Fibroblast of mammary gland (primary cell): ENCODE data around the gene TKFC.

ENCODE experiments used
- DNase-seq: peaks from one replicate; pipeline ENCODE4 v3.0.0-alpha.2; 2010; ENCODE audit warnings: low read depth
- H3K4me3 ChIP-seq: 2 replicates; pipeline ENCODE4 v1.5.1; 2011; ENCODE audit warnings: low read depth, mild to moderate bottlenecking, low read length, moderate library complexity; ENCODE audit not compliant: control insufficient read depth
- CTCF ChIP-seq: conservative IDR thresholded peaks from 2 replicates; pipeline ENCODE4 v1.5.1; 2011; ENCODE audit warnings: low read depth, low read length, inconsistent platforms; ENCODE audit not compliant: control insufficient read depth, insufficient read depth

The TKFC gene

GRCh38 chr11:61384271-61385242, 51.5 kb downstream of the TKFC start:
- TF ChIP-seq CTCF: peak; percentile 67
- H3K4me3 ChIP-seq: no peak overlapping the region
- peak; percentile 62 for DNase-seq

GRCh38 chr11:61390161-61390560, 57.1 kb downstream of the TKFC start:
- H3K4me3 ChIP-seq: no peak overlapping the region
- no peak for DNase-seq
- no peak for TF ChIP-seq CTCF

- DNase-seq: peak; percentile 21
- peak; percentile 23 for TF ChIP-seq CTCF
- peak overlapping the region; percentile 86 for H3K4me3 ChIP-seq
Observed at GRCh38 chr11:61392981-61393595, 60.1 kb downstream of the TKFC start.
